ENCODE measurements around the gene EML6.
"Not testable (repeated sequence)": the region's sequence is repeated elsewhere in the genome, so short reads cannot be mapped to it uniquely, and the experiment has no call there.

EML6 gene

DNA sequence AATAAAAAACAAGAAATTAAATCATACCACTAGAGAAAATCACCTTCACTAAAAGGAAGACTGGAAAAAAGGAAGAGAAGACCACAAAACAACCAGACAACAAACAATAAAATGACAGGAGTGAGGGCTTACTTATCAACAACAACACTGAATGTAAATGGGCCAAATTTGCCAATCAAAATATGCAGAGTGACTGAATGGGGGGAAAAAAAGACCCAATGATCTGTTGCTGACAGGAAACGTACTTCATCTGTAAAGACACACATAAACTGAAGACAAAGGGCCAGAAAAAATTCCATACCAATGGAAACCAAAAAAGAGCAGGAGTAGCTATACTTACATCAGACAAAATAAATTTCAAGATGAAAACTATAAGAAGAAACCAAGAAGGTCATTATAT, 25.5 kb upstream of the EML6 start:
- TF ChIP-seq, protein P1, sequence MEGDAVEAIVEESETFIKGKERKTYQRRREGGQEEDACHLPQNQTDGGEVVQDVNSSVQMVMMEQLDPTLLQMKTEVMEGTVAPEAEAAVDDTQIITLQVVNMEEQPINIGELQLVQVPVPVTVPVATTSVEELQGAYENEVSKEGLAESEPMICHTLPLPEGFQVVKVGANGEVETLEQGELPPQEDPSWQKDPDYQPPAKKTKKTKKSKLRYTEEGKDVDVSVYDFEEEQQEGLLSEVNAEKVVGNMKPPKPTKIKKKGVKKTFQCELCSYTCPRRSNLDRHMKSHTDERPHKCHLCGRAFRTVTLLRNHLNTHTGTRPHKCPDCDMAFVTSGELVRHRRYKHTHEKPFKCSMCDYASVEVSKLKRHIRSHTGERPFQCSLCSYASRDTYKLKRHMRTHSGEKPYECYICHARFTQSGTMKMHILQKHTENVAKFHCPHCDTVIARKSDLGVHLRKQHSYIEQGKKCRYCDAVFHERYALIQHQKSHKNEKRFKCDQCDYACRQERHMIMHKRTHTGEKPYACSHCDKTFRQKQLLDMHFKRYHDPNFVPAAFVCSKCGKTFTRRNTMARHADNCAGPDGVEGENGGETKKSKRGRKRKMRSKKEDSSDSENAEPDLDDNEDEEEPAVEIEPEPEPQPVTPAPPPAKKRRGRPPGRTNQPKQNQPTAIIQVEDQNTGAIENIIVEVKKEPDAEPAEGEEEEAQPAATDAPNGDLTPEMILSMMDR (conservative IDR thresholded peaks at IDR 0.05), result no peak
- H3K27ac ChIP-seq, result no peak overlapping the region

DNA sequence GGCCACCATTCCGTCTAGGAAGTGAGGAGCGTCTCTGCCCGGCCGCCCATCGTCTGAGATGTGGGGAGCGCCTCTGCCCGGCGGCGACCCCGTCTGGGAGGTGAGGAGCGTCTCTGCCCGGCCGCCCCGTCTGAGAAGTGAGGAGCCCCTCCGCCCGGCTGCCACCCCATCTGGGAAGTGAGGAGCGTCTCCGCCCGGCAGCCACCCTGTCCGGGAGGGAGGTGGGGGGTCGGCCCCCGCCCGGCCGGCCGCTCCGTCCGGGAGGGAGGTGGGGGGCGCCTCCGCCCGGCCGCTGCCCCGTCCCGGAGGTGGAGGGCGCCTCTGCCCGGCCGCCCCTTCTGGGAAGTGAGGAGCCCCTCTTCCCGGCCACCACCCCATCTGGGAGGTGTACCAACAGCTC, 24.5 kb upstream of the EML6 start:
- not testable (repeated sequence) for H3K27ac ChIP-seq

DNA sequence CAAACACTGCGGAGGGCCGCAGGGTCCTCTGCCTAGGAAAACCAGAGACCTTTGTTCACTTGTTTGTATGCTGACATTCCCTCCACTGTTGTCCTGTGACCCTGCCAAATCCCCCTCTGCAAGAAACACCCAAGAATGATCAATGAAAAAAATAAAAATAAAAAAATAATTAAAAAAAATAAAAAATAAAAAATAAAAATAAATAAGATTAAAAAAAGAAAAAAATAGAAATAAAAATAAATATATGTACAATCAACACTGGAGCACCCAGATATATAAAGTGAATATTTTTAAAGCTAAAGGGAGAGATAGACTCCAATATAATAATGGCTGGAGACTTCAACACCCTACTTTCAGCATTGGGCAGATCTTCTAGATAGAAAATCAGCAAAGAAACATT, 23.8 kb upstream of the EML6 start:
- no peak overlapping the region for H3K27ac ChIP-seq
- TF ChIP-seq, protein P1 (conservative IDR thresholded peaks at IDR 0.05), result no peak

DNA sequence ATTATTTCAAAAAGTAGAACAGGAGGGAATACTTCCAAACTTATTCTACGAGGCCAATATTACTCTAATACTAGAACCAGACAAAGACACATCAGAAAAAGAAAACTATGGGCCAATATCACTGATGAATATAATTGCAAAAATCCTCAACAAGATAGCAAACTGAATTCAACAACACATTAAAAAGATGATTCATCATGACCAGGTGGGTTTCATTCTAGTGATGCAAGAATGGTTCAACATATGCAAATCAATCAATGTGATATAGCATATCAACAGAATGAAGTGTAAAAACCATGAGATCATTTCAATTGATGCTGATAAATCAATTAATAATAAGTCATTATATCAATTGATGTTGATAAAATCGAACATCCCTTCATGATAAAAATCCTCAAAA, 22.4 kb upstream of the EML6 start:
- no peak overlapping the region for H3K27ac ChIP-seq
- TF ChIP-seq, protein P1 (conservative IDR thresholded peaks at IDR 0.05), result no peak

DNA sequence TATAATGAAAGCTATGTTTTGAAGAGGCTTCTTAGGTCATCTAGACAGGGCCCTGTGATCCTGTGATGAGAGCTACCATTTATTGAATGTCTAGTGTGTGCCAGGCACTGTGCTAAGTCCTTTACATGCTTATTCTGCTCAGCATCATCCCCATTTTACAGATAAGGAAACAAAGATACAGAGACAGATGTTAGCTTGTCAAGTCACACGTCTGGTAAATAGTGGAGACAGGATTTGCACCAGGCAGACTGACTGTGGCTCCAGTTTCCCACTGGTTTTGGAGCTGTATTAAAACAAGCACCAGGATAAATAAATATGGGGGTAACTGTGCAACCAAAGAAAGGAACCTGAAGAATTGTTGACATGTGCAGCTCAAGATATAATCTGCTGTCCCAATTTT, 19.2 kb upstream of the EML6 start:
- TF ChIP-seq, protein P1 (conservative IDR thresholded peaks at IDR 0.05), result no peak
- 0 out of 2 replicates have a peak overlapping the region, but pooled peaks have one; percentile 4 for H3K27ac ChIP-seq

DNA sequence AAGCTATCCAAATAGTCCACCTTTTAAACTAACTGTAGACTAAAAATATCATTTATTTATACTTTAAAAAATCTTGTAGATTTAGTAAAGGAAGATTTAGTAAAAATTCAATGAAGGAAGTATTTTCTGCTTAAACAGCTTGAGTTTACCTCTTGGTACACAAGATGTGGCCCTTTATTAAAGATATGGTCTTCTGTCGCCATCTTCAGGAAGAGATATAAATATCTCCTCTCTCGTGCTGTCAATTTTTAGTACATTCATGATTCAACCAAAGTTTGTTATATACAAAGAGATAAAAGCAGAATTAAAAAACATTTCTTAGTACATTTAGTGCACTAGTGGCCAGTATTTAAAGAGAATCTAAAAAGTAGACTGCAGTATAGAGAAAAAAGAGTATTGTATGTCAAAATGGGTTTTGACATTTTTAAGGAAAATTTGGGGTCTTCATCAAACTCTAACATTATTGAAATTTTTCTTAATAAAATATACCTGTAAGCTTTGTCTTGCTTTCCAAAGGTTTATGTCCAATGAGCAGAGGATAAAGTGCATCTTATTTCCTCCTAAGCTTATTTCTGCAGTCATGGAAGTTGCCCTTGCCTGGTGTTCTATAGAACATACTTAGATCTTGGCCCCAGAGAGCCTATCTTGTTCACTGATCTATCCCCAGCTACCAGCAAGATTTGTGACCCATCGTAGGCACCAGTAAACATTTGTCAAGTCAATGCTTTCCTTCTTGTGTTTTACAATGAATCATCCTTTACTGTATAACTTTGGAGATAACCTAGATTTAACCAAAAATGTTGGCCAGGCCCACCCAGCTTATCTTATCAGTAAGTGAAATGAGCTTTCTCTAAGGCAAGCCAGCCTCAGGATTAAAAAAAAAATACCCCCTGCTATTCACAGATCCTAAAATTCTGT, 18.5 kb upstream of the EML6 start:
- TF ChIP-seq, protein P1 (conservative IDR thresholded peaks at IDR 0.05), result peak; percentile 78
- no peak overlapping the region for H3K27ac ChIP-seq

DNA sequence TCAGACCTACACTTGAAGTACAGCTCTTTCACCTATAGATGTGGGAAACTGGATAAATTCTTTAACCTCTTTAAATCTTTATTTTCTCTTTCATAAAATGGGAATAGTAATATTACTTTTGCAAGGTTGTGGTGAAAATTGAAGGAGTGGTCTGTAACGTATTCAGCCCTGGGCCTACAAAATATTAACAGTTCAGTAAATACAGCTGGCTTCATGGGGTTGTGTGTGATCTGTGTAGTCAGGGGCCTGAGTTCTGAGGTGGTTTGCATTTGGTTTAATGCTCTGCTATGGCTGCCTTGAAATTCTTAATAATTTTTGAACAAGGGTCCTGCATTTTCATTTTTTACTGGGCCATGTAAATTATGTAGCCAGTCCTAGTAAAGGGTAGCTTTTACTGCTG, 16.8 kb upstream of the EML6 start:
- TF ChIP-seq, protein P1 (conservative IDR thresholded peaks at IDR 0.05), result no peak
- no peak overlapping the region for H3K27ac ChIP-seq
